MM.1S (cell line): ENCODE results near the gene SPEM2.

Source experiments
- DNase-seq: peaks from one replicate; pipeline ENCODE4 v3.0.0-alpha.2; 2015
- H2AFZ ChIP-seq: fragments of 300-600 bp; sonication (generic); 2 replicates; pipeline ENCODE4 v1.6.0; 2016; ENCODE audit warnings: antibody characterized with exemption, low read length
- H3F3A ChIP-seq: fragments of 300-600 bp; sonication (generic); 2 replicates; pipeline ENCODE4 v1.6.1; 2016; ENCODE audit warnings: mild to moderate bottlenecking, antibody characterized with exemption, low read length, moderate library complexity, mixed read lengths; ENCODE audit not compliant: insufficient read depth
- H3K27ac ChIP-seq: fragments of 300-600 bp; sonication (generic); 2 replicates; pipeline ENCODE4 v1.5.1; 2016; ENCODE audit warnings: mild to moderate bottlenecking, low read length
- H3K27me3 ChIP-seq: fragments of 300-600 bp; sonication (generic); replicated peaks from 2 replicates; pipeline ENCODE4 v1.6.0; 2016; ENCODE audit warnings: low read length; ENCODE audit not compliant: insufficient read depth
- H3K36me3 ChIP-seq: fragments of 300-600 bp; sonication (generic); replicated peaks from 2 replicates; pipeline ENCODE4 v1.6.1; 2016; ENCODE audit warnings: mild to moderate bottlenecking, low read length, mixed read lengths; ENCODE audit not compliant: insufficient read depth
- H3K4me1 ChIP-seq: fragments of 300-600 bp; sonication (generic); 2 replicates; pipeline ENCODE4 v1.6.1; 2016; ENCODE audit warnings: low read length, mixed read lengths
- H3K4me2 ChIP-seq: fragments of 300-600 bp; sonication (generic); 2 replicates; pipeline ENCODE4 v1.6.0; 2016; ENCODE audit warnings: low read depth, low read length
- H3K4me3 ChIP-seq: fragments of 300-600 bp; sonication (generic); 2 replicates; pipeline ENCODE4 v1.5.1; 2016; ENCODE audit warnings: low read length, mixed read lengths
- H3K79me2 ChIP-seq: fragments of 300-600 bp; sonication (generic); 2 replicates; pipeline ENCODE4 v1.6.1; 2016; ENCODE audit warnings: mixed run types, low read length, mixed read lengths
- H3K9ac ChIP-seq: fragments of 300-600 bp; sonication (generic); 2 replicates; pipeline ENCODE4 v1.6.1; 2016; ENCODE audit warnings: low read length, mixed read lengths
- H3K9me2 ChIP-seq: fragments of 300-600 bp; sonication (generic); replicated peaks from 2 replicates; pipeline ENCODE4 v1.6.1; 2016; ENCODE audit warnings: mild to moderate bottlenecking, low read length, mixed read lengths; ENCODE audit not compliant: insufficient read depth
- H3K9me3 ChIP-seq: fragments of 300-600 bp; sonication (generic); replicated peaks from 2 replicates; pipeline ENCODE4 v1.6.1; 2016; ENCODE audit warnings: mild to moderate bottlenecking, low read length, mixed read lengths; ENCODE audit not compliant: insufficient read depth
- H4K20me1 ChIP-seq: fragments of 300-600 bp; sonication (generic); 2 replicates; pipeline ENCODE4 v1.6.1; 2016; ENCODE audit warnings: mild to moderate bottlenecking, low read length, moderate library complexity, mixed read lengths; ENCODE audit not compliant: insufficient read depth
- CTCF ChIP-seq: fragments of 300-600 bp; sonication (generic); IDR thresholded peaks from 2 replicates; pipeline ENCODE4 v1.5.1; 2016; ENCODE audit warnings: antibody characterized with exemption, low read length, mixed read lengths
- EZH2 ChIP-seq: fragments of 300-600 bp; sonication (generic); optimal IDR thresholded peaks from 2 replicates; pipeline ENCODE3; 2017; ENCODE audit warnings: low read depth, mild to moderate bottlenecking, antibody characterized with exemption, low read length, mixed read lengths
- EZH2phosphoT487 ChIP-seq: fragments of 300-600 bp; sonication (generic); IDR thresholded peaks from 2 replicates; pipeline ENCODE4 v1.6.1; 2018; ENCODE audit warnings: antibody characterized with exemption, low read length

The SPEM2 gene

GRCh38 chr17:7428557-7428956 lies 3.1 kb downstream of the SPEM2 start, which contains the start of gene SPEM3:
Gene SPEM3, plus strand, starts transcription at chr17:7428857. Its CDS starts 46 bp downstream, at chr17:7428903.
- TF ChIP-seq EZH2 (no peak), CTCF (no peak)
- H2AFZ ChIP-seq = no peak within 1 kb of the TSS
- no peak for DNase-seq
- H3K4me1 ChIP-seq = no peaks in the 10 kb centered on the region
- no peak within 1 kb of the TSS for H3K4me2 ChIP-seq
- no peaks in the 10 kb centered on the region for H4K20me1 ChIP-seq
- peaks cover 64% of the 10 kb centered on the region for H3K27me3 ChIP-seq
- no peak within 1 kb of the TSS for H3K27ac ChIP-seq
- no peaks in the 10 kb centered on the region for H3K9me2 ChIP-seq
- H3K79me2 ChIP-seq = no peaks in the 10 kb centered on the region
- H3K9me3 ChIP-seq = no peaks in the 10 kb centered on the region
- H3K4me3 ChIP-seq = no peak within 1 kb of the TSS
- H3K9ac ChIP-seq = no peak within 1 kb of the TSS
- no peaks in the 10 kb centered on the region for H3F3A ChIP-seq
- H3K36me3 ChIP-seq = no peaks in the 10 kb centered on the region

- no peak for DNase-seq
- Histone ChIP-seq H3F3A (no peaks in the 10 kb centered on the region), H3K9me2 (no peaks in the 10 kb centered on the region), H3K9me3 (no peaks in the 10 kb centered on the region), H3K9ac (no peak overlapping the region), H3K36me3 (no peaks in the 10 kb centered on the region), H3K27me3 (peaks cover 52% of the 10 kb centered on the region), H3K4me1 (no peaks in the 10 kb centered on the region), H4K20me1 (no peaks in the 10 kb centered on the region), H2AFZ (no peak overlapping the region), H3K79me2 (no peaks in the 10 kb centered on the region), H3K27ac (no peak overlapping the region), H3K4me2 (no peak overlapping the region), H3K4me3 (no peak overlapping the region)
- TF ChIP-seq EZH2phosphoT487 = no peak
- TF ChIP-seq EZH2 = no peak
- TF ChIP-seq CTCF = no peak
Measured at GRCh38 chr17:7429722-7430121, 4.3 kb downstream of the SPEM2 start.

GRCh38 chr17:7431231-7431630 lies 5.8 kb downstream of the SPEM2 start:
- Histone ChIP-seq H3K27me3 (peaks cover 38% of the 10 kb centered on the region), H3K79me2 (no peaks in the 10 kb centered on the region), H3K4me2 (no peak overlapping the region), H3K36me3 (no peaks in the 10 kb centered on the region), H3K9me2 (no peaks in the 10 kb centered on the region), H4K20me1 (no peaks in the 10 kb centered on the region), H3K9ac (no peak overlapping the region), H3K9me3 (no peaks in the 10 kb centered on the region), H3K4me3 (no peak overlapping the region), H2AFZ (no peak overlapping the region), H3K27ac (no peak overlapping the region), H3K4me1 (peaks cover 2% of the 10 kb centered on the region), H3F3A (peaks cover 9% of the 10 kb centered on the region)
- TF ChIP-seq EZH2phosphoT487 (no peak), EZH2 (no peak), CTCF (no peak)
- DNase-seq = no peak
